ENCODE data around the gene RIMBP2.

GRCh38 chr12:130481392-130481879 lies 234.7 kb downstream of the RIMBP2 start:
- TF ChIP-seq CTCF (IDR thresholded peaks at IDR 0.05) (no peak), POLR2A (IDR thresholded peaks at IDR 0.05) (no peak), EP300 (IDR thresholded peaks at IDR 0.05) (no peak)

Measured in tibial nerve (tissue), 4 donors.